Esophagus muscularis mucosa (tissue), 4 donors: ENCODE results near the gene GNLY.

Experiments
- CTCF ChIP-seq, 3 experiments: fragments of 200-600 bp in 2 of 3; fragments of 450-650 bp in 1 of 3; sonication (generic) in 2 of 3; IDR thresholded peaks; one replicate each; pipeline ENCODE4 v1.5.1; 2017 to 2019; ENCODE audit warnings: antibody characterized with exemption in 3 of 3, mild to moderate bottlenecking in 2 of 3, moderate library complexity in 1 of 3
- EP300 ChIP-seq: sonication (generic); formaldehyde crosslinking; IDR thresholded peaks from one replicate; pipeline ENCODE4 v1.6.1; 2017; ENCODE audit warnings: antibody characterized with exemption
- POLR2A ChIP-seq: fragments of 450-650 bp; IDR thresholded peaks from one replicate; pipeline ENCODE4 v1.6.1; 2017; ENCODE audit warnings: antibody characterized with exemption, moderate library complexity, mild to moderate bottlenecking, low read depth
- POLR2AphosphoS5 ChIP-seq, 2 donors: sonication (generic); formaldehyde crosslinking; IDR thresholded peaks; one replicate each; pipeline ENCODE4 v1.6.1; 2017; ENCODE audit warnings: antibody characterized with exemption in 2 of 2

GRCh38 chr2:85707304-85707703, 13.1 kb downstream of the GNLY start:
- peak; percentile 77 to 88 (median 85) for TF ChIP-seq CTCF (IDR thresholded peaks at IDR 0.05)
- no peak for TF ChIP-seq POLR2A
- TF ChIP-seq POLR2AphosphoS5 (IDR thresholded peaks at IDR 0.05), result peak in 1 of 2 donors; percentile 37
- TF ChIP-seq EP300, result no peak
